ENCODE results near the gene TIMM21. TPM values are rescaled to one million over a fixed set of nuclear protein-coding genes. Genes with fewer than 3 reads are reported as not detected.

The TIMM21 gene
- total RNA-seq, 6 experiments from 2014 or later = 17.4 to 38.4 (median 20.6) TPM

GRCh38 chr18:74178884-74179283 lies 30.6 kb downstream of the TIMM21 start:
- Histone ChIP-seq H3K9me3 (no peaks in the 10 kb centered on the region), H3K27ac (no peak overlapping the region), H3K4me3 (no peak overlapping the region), H3K4me1 (no peaks in the 10 kb centered on the region), H3K36me3 (no peaks in the 10 kb centered on the region), H3K27me3 (no peaks in the 10 kb centered on the region)
- WGBS (ENCODE audit: insufficient coverage, low coverage, low lambda C conversion rate, missing lambda C conversion rate) = 50% methylated on average over 1 of the region's 1 CpG
- no peak for TF ChIP-seq POLR2A (IDR thresholded peaks at IDR 0.05)
- no peak for ATAC-seq
- intact Hi-C loops (cut with DNase I) = no loop called here
- DNase-seq = no peak

DNA sequence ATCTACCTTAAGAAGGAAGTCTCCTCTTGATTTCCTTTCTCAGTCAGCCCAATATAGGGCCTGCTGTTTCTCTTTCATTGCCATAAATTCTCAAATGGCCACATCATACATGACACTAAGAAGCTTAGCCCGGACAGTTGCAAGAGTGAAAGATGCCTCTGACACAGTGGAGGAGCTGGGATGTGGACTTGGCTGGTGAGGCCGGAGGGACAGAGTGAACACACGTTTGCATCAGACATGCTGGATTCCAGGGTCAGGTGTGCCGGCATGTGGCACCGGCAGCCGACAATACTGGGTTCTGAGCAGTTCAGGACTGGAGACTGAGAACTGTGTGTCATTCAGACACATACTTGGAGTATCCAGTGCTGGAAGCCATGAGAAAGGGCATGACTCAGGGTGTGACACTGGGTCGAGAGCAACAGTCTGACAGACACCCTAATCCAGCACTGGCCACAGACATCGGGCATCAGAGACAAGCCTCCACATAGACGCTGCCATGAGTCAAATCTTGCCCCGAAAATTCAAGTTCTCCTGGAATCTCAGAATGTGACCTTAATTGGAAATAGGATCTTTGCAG lies 31.4 kb downstream of the TIMM21 start:
- H3K27ac ChIP-seq = no peak overlapping the region
- no peak overlapping the region for H3K4me3 ChIP-seq
- no peaks in the 10 kb centered on the region for H3K9me3 ChIP-seq
- DNase-seq = no peak
- H3K27me3 ChIP-seq = no peaks in the 10 kb centered on the region
- TF ChIP-seq, protein P1, sequence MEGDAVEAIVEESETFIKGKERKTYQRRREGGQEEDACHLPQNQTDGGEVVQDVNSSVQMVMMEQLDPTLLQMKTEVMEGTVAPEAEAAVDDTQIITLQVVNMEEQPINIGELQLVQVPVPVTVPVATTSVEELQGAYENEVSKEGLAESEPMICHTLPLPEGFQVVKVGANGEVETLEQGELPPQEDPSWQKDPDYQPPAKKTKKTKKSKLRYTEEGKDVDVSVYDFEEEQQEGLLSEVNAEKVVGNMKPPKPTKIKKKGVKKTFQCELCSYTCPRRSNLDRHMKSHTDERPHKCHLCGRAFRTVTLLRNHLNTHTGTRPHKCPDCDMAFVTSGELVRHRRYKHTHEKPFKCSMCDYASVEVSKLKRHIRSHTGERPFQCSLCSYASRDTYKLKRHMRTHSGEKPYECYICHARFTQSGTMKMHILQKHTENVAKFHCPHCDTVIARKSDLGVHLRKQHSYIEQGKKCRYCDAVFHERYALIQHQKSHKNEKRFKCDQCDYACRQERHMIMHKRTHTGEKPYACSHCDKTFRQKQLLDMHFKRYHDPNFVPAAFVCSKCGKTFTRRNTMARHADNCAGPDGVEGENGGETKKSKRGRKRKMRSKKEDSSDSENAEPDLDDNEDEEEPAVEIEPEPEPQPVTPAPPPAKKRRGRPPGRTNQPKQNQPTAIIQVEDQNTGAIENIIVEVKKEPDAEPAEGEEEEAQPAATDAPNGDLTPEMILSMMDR (IDR thresholded peaks at IDR 0.05) = no peak
- TF ChIP-seq POLR2A (IDR thresholded peaks at IDR 0.05) = no peak
- ATAC-seq = peak in 1 of 4 donors; percentile 89
- intact Hi-C loops (cut with DNase I) = loop anchor here (10.0 kb wide), 3 partner anchors 55 to 295 kb away; no protein-coding TSS in a partner anchor
- H3K36me3 ChIP-seq = no peaks in the 10 kb centered on the region
- H3K4me1 ChIP-seq = no peaks in the 10 kb centered on the region
- 74% methylated on average over 6 of the region's 10 CpGs for WGBS (ENCODE audit: insufficient coverage, low coverage, low lambda C conversion rate, missing lambda C conversion rate)

DNA sequence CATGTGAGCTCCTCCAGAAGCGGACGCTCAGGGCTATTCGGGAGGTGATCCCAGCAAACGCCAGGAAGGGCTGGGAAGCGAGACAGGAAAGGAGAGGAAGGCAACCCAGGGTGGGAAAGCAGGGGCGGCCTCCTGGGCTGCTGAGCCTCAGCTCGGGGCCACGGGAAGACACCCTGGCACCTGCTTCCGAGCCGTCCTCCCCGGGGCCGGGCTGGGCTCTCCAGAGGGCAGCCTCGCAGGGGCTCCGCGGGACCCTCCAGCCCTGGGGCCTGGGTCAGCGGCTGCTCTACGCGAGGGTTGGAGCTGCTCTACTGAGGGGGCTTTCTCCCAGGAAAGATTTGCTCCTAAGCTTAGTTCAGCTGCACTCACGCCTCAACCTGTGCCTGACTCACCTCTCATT lies 34.0 kb downstream of the TIMM21 start:
- Histone ChIP-seq H3K4me1 (no peaks in the 10 kb centered on the region), H3K9me3 (no peaks in the 10 kb centered on the region), H3K4me3 (no peak overlapping the region), H3K27ac (no peak overlapping the region), H3K36me3 (no peaks in the 10 kb centered on the region), H3K27me3 (no peaks in the 10 kb centered on the region)
- intact Hi-C loops (cut with DNase I) = loop anchor here (10.0 kb wide), 3 partner anchors 58 to 292 kb away; no protein-coding TSS in a partner anchor
- WGBS (ENCODE audit: insufficient coverage, low coverage, low lambda C conversion rate, missing lambda C conversion rate) = 100% methylated on average over 1 of the region's 19 CpGs
- DNase-seq = no peak
- TF ChIP-seq, protein P1 (IDR thresholded peaks at IDR 0.05) = no peak
- no peak for TF ChIP-seq POLR2A (IDR thresholded peaks at IDR 0.05)
- peak in 1 of 4 donors; percentile 50 for ATAC-seq

- H3K9me3 ChIP-seq = no peaks in the 10 kb centered on the region
- WGBS (ENCODE audit: insufficient coverage, low coverage, low lambda C conversion rate, missing lambda C conversion rate) = 42% methylated on average over 3 of the region's 3 CpGs
- no peak overlapping the region for H3K4me3 ChIP-seq
- intact Hi-C loops (cut with DNase I) = loop anchor here (10.0 kb wide), 3 partner anchors 58 to 292 kb away; no protein-coding TSS in a partner anchor
- DNase-seq (no peak), ATAC-seq (peak in 1 of 4 donors; percentile 13)
- TF ChIP-seq, protein P1 (IDR thresholded peaks at IDR 0.05) = no peak
- TF ChIP-seq POLR2A (IDR thresholded peaks at IDR 0.05) = no peak
- no peaks in the 10 kb centered on the region for H3K27me3 ChIP-seq
- no peaks in the 10 kb centered on the region for H3K36me3 ChIP-seq
- no peak overlapping the region for H3K27ac ChIP-seq
- H3K4me1 ChIP-seq = no peaks in the 10 kb centered on the region
Measured at GRCh38 chr18:74183130-74183529, 34.8 kb downstream of the TIMM21 start.

DNA sequence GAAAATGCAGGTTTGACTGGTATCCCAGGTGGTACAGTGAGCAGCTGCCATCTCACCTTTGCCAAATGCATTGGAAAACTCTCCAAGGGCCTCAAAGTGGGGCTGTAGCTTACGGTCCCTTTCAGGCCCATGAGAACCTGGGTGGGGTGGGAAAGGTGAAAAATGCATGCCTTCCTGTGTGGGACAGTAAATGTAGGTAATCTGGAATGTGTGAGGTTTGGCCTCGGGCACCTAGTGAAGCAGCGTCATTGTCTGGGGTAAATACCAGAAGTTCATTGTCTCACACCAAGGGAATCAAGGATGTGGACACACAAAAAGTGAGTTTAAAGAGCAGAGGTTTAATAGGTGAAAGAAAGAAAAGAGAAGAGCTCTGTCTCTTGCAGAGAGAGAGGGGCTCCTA lies 36.6 kb downstream of the TIMM21 start:
- Histone ChIP-seq H3K4me3 (no peak overlapping the region), H3K4me1 (no peaks in the 10 kb centered on the region), H3K9me3 (no peaks in the 10 kb centered on the region), H3K36me3 (no peaks in the 10 kb centered on the region), H3K27ac (no peak overlapping the region), H3K27me3 (no peaks in the 10 kb centered on the region)
- no peak for ATAC-seq
- intact Hi-C loops (cut with DNase I) = loop anchor here (10.0 kb wide), 3 partner anchors 60 to 290 kb away; no protein-coding TSS in a partner anchor
- TF ChIP-seq, protein P1 (IDR thresholded peaks at IDR 0.05) = no peak
- no peak for TF ChIP-seq POLR2A (IDR thresholded peaks at IDR 0.05)
- WGBS (ENCODE audit: insufficient coverage, low coverage, low lambda C conversion rate, missing lambda C conversion rate) = 66% methylated on average over 3 of the region's 3 CpGs
- DNase-seq = no peak

Data from right lobe of liver (tissue), 6 donors.